ENCODE data around the gene SGCD.

The SGCD gene

DNA sequence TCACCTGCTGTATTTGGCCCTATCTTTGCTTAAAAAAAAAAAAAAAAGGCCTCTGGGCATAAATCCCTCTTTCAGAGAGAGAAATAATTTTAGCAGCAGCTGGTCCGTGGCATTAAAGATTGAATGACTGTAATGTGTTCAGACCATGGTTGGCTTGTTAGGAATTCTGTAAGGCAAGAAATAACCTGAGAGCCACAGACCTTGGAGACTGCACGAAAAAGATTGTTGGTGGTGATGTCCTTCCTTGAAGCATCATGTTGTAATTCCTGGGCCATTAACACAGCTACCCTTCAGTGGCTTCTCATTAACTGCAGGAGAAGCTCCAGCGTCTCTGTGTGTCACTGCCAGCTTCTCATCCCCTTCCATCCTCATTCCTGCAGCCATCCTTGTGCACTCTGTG lies 79.0 kb downstream of the SGCD start:
- DNase-seq = no peak

DNA sequence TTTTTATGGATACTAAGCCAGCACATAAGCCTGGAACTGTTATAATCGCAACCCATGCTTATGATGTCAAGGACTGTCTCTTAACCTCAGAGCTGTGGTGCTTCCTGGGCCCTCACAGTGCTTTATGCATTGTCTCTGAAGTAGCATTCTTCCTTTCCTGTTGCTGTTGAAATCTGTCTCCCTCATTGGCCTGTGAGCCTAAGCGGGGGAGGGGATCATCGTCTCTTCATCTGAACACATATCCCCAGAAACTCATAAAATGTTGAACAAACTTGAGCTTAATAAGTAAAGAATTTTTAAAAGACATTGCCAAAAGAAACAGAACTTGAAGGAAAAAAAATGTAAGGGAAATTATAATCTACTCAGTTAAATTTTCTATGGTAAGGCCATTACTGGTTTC lies 80.3 kb downstream of the SGCD start:
- peak; percentile 82 for DNase-seq

DNA sequence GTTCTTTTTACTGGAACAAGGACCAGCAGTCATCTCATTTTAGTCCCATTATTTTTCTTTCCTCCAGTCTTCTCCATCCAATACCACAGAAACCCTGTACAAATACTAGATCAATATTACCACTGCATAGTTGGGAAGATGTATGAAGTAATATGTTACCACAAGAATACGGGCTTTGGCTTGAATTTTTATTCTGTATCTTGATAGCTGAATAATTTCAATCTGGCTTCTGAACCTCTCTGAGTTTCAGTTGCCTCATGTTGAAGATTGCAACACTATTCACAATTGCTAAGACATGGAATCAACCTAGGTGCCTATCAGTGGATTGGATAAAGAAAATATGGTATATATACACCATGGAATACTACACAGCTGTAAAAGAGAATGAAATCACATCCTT lies 82.9 kb downstream of the SGCD start:
- DNase-seq = no peak

DNA sequence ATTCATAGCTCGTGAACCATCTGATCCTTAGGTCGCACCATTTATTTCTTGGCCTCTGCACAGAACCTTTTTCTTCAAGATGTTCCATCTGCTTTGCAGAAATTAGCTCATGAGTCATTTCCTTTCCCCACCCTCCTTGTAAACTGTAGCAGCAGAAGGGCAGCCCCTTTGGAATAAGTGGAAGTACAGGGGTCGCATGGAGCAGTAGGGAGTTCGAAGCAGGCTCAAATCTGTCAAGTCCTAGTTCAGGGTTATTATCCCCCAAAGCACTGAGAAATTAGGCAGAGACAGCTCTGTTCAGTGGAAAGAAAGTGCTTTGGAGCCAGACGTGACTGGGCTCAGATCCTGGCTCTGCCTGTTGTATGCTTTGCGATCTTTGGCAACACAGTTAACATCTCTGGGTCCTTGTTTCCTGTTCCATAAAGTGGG lies 84.2 kb downstream of the SGCD start:
- peak; percentile 72 for DNase-seq

DNA sequence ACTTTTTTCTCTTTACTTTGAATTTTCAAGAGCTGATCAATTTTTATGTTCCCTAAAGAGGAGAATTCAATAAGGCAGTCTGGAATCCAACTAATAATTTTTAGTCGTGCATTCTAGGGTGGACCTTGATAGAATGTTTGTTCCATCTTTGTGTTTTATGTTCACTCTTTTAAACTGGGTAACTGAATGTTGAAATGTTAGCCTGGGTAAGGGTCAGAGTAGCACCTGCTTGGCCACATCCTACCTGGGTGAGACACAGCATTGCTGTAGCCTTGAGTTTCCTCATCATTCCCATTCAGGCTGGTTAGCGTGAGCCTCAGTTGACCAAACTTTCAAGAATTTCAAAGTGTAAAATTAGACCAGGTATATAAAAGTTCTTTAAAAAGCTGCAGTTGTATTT lies 85.0 kb downstream of the SGCD start:
- DNase-seq = no peak

DNA sequence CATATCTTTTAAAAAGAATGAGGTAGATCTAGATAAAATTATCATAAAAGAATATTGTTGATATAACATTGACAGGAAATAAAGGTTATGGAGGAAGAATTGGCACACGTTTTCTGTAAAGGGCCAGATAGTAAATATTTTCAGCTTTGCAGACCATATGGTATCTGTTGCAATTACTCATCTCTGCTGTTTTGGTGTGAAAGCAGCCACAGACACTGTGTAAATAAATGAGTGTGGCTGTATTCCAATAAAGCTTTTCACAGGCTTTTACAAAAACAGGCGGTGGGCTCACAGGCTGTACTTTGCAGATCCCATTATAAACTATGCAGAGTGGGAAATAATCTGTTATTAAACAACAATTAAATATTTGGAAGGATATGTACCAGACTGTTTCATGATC lies 87.4 kb downstream of the SGCD start:
- DNase-seq = no peak

DNA sequence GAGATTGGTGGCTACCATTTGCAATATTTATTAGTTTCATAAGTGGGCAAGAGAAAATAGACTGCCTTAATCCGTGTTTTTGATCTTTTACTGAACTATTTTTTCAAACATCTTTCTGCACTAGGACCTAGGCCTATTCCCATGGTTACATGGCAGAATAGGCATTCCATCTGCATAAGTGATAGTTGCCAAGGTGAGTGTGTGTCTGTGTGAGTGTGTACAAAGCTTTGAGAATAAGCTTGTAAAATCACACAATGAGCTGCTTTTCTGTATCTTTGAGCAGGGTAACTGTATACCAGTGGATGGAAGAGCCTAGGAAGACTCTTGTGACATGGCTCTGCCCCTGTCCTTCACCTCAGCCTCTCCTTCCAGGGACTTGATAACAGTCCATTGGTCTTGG lies 92.7 kb downstream of the SGCD start:
- DNase-seq = no peak

DNA sequence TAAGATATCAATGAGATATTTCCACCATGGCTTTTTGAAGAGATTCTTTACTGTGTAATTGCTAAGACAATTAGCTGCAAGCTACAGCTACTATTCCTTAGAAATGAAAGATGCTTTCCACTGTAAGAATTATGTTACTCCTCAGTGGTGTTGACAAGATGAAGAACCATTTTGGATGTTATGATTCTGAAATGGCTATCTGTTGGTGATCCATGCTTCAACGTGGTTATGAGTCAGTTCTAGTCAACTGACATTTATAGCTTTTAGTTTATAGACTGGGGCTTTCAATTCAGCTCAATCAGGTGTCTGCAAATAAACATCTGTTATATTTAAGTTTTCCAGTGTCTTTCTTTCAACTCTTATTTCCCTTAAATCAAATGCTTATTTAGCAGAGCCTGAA lies 93.7 kb downstream of the SGCD start:
- no peak for DNase-seq

DNA sequence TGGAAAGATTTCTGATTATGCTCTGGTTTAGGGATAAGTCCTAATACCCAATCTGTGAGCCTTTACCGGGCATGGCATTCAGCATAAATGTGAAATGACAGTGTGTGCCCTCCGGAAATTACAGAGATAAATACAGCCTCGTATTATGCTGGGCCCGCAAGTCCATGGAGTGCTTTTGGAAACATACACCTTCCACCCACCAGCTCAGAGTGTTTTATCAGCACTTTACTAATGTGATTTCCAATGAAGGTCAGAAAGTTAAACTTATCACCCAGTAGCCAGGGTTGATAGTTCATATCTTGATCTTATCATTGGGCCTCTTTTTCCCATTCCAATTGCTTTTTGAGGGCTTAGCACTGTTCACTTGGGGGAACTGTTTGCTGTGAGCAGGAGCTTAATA lies 94.8 kb downstream of the SGCD start:
- no peak for DNase-seq

DNA sequence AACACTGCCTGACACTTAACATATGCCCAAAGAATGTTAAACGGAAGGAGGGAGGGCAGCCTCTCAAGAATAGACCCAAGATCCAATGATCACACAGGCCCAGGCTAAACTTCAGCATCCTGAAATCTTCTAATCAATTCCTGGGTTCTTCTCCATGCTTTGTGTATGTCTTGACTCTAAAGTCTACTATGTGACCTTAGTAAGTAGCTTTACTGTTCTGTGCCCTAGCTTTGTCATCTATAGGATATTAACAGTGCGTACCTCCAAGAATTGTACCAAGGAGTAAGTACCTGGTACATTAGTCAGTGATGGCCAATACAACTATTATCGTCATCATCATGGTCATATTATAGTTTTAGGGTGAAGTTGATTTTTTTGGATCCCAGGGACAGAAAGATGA lies 96.6 kb downstream of the SGCD start:
- no peak for DNase-seq

DNA sequence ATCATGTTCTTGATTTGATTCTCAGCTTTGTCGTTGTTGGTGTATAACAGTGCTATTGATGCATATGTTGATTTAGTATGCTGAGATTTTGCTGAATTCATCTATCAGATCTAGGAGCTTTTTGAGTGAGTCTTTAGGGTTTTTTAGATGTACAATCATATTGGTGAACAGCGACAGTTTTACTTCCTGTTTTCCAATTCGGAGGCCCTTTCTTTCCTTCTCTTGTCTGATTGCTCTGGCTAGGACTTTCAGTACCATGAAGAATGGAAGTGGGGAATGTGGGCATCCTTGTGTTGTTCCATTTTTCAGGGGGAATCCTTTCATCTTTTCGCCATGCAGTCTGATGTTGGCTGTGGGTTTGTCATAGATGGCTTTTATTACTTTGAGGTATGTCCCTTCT lies 100.4 kb downstream of the SGCD start:
- no peak for DNase-seq

DNA sequence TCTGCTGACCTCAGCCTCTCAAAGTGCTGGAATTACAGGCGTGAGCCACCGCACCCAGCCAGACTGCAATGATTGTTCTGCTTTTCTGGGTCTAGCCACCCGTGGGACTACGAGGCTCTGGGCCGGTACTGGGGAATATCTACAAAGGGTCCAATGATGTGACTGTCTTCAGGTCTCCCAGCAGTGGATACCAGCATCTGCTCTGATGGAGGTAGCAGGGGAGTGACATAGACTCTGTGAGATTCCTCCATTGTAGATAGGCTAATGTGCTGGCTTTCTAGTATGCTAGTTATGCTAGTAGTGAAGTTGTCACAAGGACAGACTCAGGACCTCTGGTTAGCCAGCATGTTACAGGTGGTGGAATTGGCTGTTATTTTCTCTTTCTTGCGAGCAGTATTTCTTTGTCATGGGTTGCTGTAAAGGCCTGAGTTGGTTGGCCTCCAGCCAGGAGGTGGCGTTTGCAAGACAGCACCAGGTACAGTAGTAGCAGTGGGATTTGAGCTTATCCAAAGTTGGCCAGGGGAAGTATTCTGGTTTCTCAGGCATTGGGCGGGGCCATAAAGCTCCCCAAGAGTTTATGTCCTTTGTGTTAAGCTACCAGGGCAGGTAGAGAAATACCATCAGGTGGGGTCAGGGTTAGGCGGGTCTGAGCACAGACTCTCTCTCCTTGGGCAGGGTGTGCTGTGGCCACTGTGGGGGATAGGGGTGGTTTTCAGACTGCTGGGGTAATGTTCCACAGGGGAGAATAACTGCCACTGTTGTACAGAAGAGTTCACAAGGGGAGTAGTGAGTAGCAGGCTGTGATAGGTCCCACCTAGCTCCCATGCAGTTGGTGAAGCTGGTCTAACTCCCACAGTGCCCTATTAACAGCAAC lies 105.2 kb downstream of the SGCD start:
- DNase-seq = no peak

DNA sequence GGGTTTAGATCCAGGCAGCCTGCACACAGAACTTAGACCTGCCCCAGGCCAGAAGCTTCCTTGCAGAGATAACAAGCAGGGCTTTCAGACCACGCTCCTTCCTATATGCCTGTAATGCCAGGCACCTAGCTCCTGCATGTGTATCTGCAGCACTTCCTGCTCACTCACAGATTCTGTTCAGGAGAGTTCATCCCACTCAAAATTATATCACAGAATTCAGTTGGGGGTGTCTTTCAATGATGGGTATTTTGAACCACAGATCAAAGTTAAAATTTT lies 105.8 kb downstream of the SGCD start:
- no peak for DNase-seq

DNA sequence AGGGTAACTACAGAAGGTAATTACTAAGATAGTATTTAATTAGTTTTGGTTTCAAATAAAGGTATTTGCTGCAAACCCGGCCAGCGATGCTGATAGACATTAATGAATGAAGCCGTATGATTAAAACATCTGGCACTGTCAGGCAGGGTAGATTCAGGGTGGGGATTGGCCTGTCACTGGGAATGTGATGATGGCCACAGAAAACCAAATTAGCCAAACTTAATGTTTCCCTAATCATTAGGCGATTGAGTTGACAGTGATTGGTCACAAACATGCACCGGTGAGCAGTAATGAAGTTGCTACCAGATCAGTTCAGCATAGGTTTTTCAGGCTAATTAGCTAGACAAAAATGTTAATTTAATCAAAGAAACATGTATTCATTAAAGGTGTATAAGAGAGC lies 107.5 kb downstream of the SGCD start:
- DNase-seq = no peak

DNA sequence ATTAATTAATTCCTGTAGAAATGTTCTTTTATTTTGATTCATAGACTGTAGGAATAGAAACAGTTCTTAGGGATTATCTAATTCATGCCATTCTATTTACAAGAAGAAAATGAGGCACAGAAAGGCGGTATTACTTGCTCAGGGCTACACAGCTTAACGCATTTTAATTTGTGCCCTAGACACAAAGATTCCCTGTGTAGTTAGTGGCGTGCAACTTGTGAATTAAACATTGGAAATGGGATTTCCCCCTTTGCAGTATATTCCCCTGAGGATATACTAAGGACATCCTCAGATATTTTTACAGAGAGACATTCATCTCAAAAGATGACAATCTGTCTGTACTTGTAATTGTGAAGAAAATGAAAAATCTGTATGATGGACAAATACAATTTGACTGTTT lies 108.1 kb downstream of the SGCD start:
- DNase-seq = no peak

DNA sequence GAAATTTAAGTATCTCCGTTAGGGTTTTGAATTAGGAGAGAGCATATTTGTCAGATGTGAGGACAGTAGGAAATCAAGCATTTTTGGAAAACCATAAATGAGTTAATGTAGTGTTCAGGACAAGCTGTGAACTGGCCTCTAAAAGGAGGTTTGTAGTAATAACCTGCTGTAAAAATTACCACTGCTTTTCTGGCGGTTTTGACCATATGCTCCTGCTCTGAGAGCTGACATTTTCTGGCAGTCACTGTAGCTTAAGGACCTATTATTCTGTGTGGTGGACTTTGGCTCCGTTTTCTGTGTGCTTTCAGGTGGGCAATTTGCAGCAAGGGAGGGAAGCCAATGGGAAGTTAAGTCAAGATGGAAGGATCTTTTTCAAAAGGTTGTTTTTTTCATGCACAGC lies 111.1 kb downstream of the SGCD start:
- DNase-seq = no peak

DNA sequence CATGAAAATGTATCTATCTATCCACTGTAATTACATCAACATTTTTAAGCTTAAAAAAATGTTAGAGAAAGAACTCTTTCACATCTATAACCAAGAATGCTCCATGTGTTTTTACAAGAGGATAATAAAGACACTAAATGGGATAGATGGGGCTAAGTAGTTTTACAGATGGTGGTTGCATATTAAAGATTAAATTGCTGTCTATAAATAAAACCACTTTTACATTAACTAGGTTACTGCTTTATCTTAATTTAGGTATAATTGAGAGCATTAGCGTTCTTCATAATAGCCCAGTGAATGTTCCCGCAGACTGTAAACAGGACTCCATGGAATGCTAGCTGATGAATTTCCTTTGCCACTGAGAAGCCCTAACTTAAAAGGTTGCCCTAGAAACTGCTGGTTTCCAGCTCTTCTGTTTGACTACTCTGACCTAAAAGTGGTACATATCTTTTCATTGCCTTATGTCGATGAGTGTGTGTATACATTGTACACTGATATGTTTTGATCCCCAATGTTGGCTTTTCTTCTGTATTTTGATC lies 117.9 kb downstream of the SGCD start:
- DNase-seq = no peak

DNA sequence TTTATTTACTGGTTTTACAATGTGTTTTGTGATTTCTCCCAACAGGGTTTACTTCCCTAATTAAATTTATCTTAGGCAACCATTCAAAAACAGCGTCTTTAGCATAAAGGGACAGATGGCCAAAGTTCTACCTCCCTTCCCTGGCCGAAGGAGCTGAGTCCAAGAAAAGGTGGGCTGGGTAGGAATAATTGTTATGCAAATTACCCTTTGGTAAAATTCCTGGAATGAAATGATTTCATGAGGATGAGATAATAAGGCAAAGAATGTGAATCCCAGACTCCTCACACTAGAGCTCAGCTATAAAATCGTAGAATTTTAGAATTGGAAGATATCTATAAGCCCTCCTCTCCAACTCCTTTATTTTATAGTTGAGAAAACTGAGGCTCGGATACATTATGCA lies 119.6 kb downstream of the SGCD start:
- no peak for DNase-seq

DNA sequence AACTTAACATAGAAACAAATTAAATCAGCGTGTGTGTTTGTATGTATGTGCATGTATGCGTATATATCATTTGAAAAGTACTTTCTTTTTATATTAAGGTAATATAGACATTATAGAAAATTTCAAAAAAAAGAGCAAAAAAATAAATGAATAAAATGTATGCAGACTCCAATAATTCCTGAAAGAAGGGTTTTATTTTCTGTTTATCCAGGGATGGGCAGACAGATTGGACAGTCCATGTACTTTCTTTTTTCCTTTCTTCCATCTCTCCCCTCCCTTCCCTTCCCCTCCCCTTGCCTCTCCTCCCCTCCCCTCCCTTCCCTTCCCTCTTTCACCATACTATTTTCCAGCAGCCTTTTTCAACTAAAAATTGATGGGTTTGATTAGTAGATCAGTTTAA lies 123.8 kb downstream of the SGCD start:
- DNase-seq = no peak

DNA sequence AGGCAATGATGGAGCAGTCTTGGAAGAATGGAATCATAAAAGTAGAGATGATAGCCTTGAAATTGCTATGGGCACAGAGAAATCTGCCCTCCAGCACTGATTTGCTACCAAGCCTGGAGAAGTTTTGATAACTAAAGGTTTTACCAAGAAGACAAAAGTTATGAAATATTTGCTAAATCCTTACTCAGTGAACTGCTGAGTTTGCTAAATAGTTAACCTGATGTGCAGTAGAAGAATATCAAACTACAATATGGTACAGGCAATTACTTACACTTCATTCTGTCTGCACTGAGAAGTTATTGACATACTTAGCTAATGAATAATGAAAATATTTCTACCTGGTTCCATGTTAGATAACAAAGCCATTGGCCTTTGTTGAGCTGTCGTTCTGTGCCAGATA lies 124.5 kb downstream of the SGCD start:
- DNase-seq = no peak

DNA sequence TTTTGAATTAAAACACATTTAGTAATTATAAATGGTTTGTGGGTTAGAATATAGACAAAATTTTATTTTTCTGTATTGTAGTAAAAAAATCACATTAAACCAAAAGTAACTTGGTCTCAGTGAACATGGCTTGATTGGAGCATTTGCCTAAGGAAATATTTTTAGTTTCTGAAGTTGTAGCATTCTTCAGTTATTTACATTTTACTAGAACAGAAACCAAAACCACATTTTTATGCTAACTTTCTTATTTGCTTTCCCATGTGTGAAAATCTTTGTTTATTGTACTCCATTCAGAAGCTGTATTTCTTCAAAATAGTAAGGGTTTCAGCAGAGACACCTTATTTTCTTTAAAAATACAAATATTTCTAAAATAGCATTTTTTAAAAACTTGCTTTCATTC lies 129.9 kb downstream of the SGCD start:
- DNase-seq = no peak

DNA sequence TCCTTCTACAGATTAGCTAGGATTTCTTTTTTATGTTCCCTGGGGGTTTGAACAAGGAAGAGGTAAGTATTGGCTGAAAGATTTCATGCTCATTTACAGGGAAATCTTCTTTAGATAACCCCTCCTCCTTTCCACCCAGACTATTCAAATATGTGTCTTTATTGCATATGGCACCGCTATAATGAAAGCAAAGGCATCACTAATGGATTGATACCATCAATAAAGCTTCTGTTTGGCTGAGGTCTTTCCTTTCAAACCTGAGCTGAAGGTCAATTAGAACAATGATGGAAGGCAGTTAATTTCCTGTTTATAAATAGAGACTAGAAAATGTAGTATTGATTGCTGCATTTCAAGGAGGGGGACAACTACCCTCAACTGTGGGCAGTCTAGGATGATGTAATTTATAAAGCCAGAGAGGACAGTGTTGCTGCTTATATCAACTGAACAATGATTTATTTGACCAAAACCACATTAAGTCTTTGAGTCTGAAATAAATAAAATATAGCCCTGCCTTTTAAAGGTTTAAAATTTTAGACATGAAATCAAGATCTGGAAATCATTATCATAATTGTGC lies 132.9 kb downstream of the SGCD start:
- DNase-seq = no peak

DNA sequence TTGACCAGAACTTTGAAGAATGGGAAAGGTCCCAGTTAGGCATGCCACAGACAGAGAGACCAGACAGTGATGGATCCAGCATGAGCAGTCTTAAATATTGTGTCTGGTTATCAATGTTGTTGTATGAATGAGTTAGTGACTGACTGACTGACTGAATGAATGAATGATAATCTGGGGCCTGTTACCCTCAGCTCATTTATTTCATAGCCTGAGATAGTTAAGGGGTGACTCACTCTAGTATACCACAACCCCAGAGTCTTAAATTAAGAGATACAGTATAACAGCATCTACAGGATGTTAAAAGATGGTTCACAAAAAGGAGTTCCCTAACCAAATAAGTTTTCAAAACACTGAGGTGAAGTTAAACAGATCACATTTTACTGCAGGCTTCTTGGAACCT lies 133.5 kb downstream of the SGCD start:
- DNase-seq = no peak

DNA sequence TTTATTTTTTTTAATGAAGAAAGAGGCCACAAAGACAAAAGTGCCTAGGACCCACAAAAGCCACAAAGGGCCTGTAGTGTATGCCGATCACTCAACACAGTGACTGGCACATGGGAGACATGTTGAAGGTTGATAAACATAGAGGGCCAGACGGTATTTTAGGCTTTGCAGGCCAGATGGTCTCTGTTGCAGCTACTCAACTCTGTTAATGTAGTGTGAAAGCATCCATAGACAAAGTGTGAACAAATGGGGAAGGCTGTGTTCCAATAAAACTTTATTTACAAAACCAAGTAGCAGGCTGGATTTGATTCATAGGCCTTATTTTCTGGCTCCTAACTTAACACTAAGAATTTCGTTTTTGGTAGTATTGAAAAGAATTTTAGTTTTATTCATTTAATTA lies 139.9 kb downstream of the SGCD start:
- DNase-seq = no peak

DNA sequence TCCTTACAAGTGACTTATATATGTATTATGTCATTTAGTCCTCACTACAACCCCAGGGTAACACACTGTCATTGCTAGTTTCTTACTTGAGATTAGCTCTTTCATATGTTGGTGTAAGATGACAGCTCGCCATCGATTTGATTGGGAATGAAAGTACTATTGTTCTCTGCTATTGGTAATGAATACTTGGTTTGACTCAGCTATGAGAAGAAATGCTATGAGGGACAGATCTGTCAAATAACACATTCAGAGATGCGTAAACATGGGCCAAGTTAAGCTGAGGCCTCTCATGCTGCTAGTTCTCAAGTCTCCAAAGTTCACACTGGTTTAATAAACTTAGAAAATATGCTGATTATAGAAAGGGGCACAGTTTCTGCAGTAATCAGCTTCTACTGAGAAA lies 142.7 kb downstream of the SGCD start:
- DNase-seq = no peak
